GM12801 (cell line): ENCODE measurements around the gene GRWD1.

ENCODE experiments used
- CTCF ChIP-seq: IDR thresholded peaks from one replicate; pipeline ENCODE4 v1.5.1; 2011; ENCODE audit warnings: control low read depth; ENCODE audit not compliant: insufficient read length; ENCODE audit errors: extremely low read depth

GRWD1 gene

DNA sequence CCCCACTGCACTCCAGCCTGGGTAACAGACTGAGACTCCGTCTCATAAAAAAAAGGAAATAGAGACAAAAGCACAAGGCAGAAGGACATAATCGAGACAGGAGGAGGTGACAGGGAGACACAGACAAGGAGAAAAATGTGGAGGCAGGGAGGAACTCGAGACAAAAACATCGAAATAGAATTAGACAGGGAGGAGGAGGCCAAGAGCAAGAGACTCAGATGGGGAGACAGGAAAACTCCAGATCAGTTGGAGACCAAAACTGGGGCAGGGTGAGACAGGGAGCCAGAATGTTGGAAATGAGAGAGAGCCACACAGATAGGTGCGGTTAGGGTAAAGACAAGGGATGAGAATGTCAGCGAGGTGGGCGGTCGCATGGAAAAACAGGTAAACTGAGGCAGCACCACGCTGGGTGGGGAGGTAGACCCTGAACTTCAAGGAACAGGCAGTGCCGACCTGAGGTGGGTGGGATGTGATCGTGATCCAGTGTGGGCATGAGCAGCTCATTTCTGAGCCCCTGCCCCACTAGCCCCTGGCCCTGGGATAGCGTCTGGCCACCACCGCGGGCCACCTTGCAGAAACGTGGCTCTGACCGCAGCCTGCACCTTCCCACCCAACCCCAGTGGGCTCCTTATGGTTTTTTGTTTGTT is 38.6 kb downstream of the GRWD1 start:
- TF ChIP-seq CTCF, result no peak

- TF ChIP-seq CTCF, result no peak
Measured at GRCh38 chr19:48484931-48485612, 39.3 kb downstream of the GRWD1 start.

DNA sequence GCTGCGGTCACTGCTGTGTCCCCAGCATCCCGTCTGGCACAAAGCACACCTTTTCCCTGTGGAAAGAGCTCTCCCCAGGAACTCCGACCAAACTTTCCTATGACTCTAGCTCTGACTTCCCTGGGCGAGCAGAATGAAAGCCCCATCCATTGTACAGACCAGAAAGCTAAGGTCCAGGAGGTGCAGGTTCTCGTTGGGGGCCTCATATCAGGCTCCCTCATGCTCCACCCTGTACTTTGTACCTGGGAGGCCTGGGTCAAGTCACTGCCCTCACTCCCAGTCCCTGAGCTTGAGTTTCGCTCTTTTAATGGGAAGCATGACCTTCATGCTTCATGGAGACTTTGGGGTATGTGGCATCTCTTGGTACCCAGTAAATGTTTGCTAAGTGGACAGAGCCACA is 41.8 kb downstream of the GRWD1 start:
- TF ChIP-seq CTCF, result no peak

- TF ChIP-seq CTCF, result no peak
Measured at GRCh38 chr19:48487948-48488347, 42.2 kb downstream of the GRWD1 start.

GRCh38 chr19:48489608-48490216 is 43.9 kb downstream of the GRWD1 start:
- no peak for TF ChIP-seq CTCF

GRCh38 chr19:48490981-48491792 is 45.4 kb downstream of the GRWD1 start:
- TF ChIP-seq CTCF, result no peak

DNA sequence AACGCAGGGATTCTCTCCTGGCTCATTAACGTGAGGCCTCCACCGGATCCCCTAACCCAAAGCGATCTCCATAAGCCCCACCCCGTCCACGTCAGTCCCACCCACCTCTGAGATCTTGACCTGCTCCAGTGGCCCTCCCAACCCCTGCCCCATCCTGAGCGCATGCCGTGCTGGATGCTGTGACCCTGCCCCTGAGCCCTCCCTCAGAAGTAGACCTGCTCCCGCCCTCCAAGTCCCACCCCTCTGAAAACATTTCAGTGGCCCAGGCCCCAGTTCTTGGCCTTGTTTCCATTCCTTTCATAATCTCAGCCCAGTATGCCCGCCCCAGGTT is 46.0 kb downstream of the GRWD1 start:
- TF ChIP-seq CTCF, result no peak
